H9 (cell line): ENCODE measurements around the gene PCCA. TPM values are rescaled to one million over a fixed set of nuclear protein-coding genes. Genes with fewer than 3 reads are reported as not detected.

Experiments used
- DNase-seq: peaks from one replicate; pipeline ENCODE4 v3.0.0-alpha.2; 2017
- H2AFZ ChIP-seq: one replicate; pipeline ENCODE4 v1.6.1; 2013; ENCODE audit warnings: mild to moderate bottlenecking, low read length, control low read depth, moderate library complexity
- H2AK5ac ChIP-seq: 2 replicates; pipeline ENCODE4 v1.6.1; 2013; ENCODE audit warnings: low read length, control low read depth, mixed read lengths; ENCODE audit not compliant: insufficient read length
- H2BK120ac ChIP-seq: one replicate; pipeline ENCODE4 v1.6.1; 2013; ENCODE audit warnings: low read depth, mild to moderate bottlenecking, low read length, control low read depth, inconsistent platforms; ENCODE audit not compliant: poor library complexity, severe bottlenecking
- H2BK12ac ChIP-seq: 2 replicates; pipeline ENCODE4 v1.6.1; 2013; ENCODE audit warnings: low read length, control low read depth, mixed read lengths, low read depth; ENCODE audit not compliant: insufficient read length
- H2BK15ac ChIP-seq: 2 replicates; pipeline ENCODE4 v1.6.1; 2013; ENCODE audit warnings: low read depth, low read length, control low read depth
- H2BK20ac ChIP-seq: one replicate; pipeline ENCODE4 v1.6.1; 2013; ENCODE audit warnings: low read depth, mild to moderate bottlenecking, low read length, control low read depth, inconsistent platforms; ENCODE audit not compliant: poor library complexity, severe bottlenecking
- H2BK5ac ChIP-seq: 2 replicates; pipeline ENCODE4 v1.6.1; 2013; ENCODE audit warnings: low read length, control low read depth, mixed read lengths; ENCODE audit not compliant: insufficient read length
- H3K14ac ChIP-seq: 2 replicates; pipeline ENCODE4 v1.6.1; 2013; ENCODE audit warnings: low read length, control low read depth; ENCODE audit not compliant: insufficient read depth
- H3K18ac ChIP-seq: 2 replicates; pipeline ENCODE4 v1.6.1; 2013; ENCODE audit warnings: low read depth, mild to moderate bottlenecking, mixed read lengths, low read length, control low read depth; ENCODE audit not compliant: insufficient read length
- H3K23ac ChIP-seq: 2 replicates; pipeline ENCODE4 v1.6.1; 2013; ENCODE audit warnings: low read length, control low read depth, mixed read lengths, low read depth; ENCODE audit not compliant: insufficient read length
- H3K23me2 ChIP-seq: 2 replicates; pipeline ENCODE4 v1.6.1; 2013; ENCODE audit warnings: low read depth, mild to moderate bottlenecking, mixed read lengths, low read length, control low read depth; ENCODE audit not compliant: insufficient read length, poor library complexity, severe bottlenecking
- H3K27ac ChIP-seq: 2 replicates; pipeline ENCODE4 v1.5.1; 2013; ENCODE audit warnings: low read length, control low read depth, mixed read lengths, low read depth; ENCODE audit not compliant: insufficient read length
- H3K27me3 ChIP-seq: 2 replicates; pipeline ENCODE4 v1.6.1; 2013; ENCODE audit warnings: low read length, control low read depth, inconsistent platforms; ENCODE audit not compliant: insufficient read depth
- H3K4ac ChIP-seq: 2 replicates; pipeline ENCODE4 v1.6.1; 2013; ENCODE audit warnings: low read depth, mild to moderate bottlenecking, control low read depth, inconsistent platforms, low read length, moderate library complexity
- H3K4me1 ChIP-seq: 2 replicates; pipeline ENCODE4 v1.6.1; 2013; ENCODE audit warnings: low read length, control low read depth, inconsistent platforms; ENCODE audit not compliant: insufficient read depth
- H3K4me2 ChIP-seq: 2 replicates; pipeline ENCODE4 v1.6.1; 2013; ENCODE audit warnings: low read length, control low read depth, mixed read lengths; ENCODE audit not compliant: insufficient read length, insufficient read depth
- H3K56ac ChIP-seq: 2 replicates; pipeline ENCODE4 v1.6.1; 2013; ENCODE audit warnings: low read depth, mild to moderate bottlenecking, mixed read lengths, low read length, control low read depth; ENCODE audit not compliant: insufficient read length
- H3K79me1 ChIP-seq: 2 replicates; pipeline ENCODE4 v1.6.1; 2013; ENCODE audit warnings: low read depth, mild to moderate bottlenecking, moderate library complexity, low read length, control low read depth, inconsistent platforms; ENCODE audit not compliant: insufficient read depth, poor library complexity, severe bottlenecking
- H3K79me2 ChIP-seq: 2 replicates; pipeline ENCODE4 v1.6.1; 2013; ENCODE audit warnings: low read length, control low read depth, inconsistent platforms; ENCODE audit not compliant: insufficient read depth
- H3K9ac ChIP-seq: 2 replicates; pipeline ENCODE4 v1.6.1; 2013; ENCODE audit warnings: low read length, control low read depth, mixed read lengths; ENCODE audit not compliant: insufficient read length; ENCODE audit errors: extremely low read depth
- H3K9me3 ChIP-seq: one replicate; pipeline ENCODE4 v1.6.1; 2013; ENCODE audit warnings: low read depth, low read length, inconsistent platforms; ENCODE audit not compliant: control insufficient read depth
- H3T11ph ChIP-seq: one replicate; pipeline ENCODE4 v1.6.1; 2013; ENCODE audit warnings: mild to moderate bottlenecking, low read length, control low read depth, inconsistent platforms
- H4K20me1 ChIP-seq: one replicate; pipeline ENCODE4 v1.6.1; 2013; ENCODE audit not compliant: control insufficient read depth, insufficient read length, insufficient read depth
- H4K5ac ChIP-seq: 2 replicates; pipeline ENCODE4 v1.6.1; 2013; ENCODE audit warnings: low read depth, mild to moderate bottlenecking, mixed read lengths, low read length, control low read depth; ENCODE audit not compliant: insufficient read length
- H4K8ac ChIP-seq: replicated peaks from 2 replicates; pipeline ENCODE4 v1.6.1; 2013; ENCODE audit warnings: low read length, control low read depth, mixed read lengths, low read depth; ENCODE audit not compliant: insufficient read length
- H4K91ac ChIP-seq: 2 replicates; pipeline ENCODE4 v1.6.1; 2013; ENCODE audit warnings: low read depth, mild to moderate bottlenecking, moderate library complexity, mixed read lengths, low read length, control low read depth; ENCODE audit not compliant: insufficient read length
- H3K27ac Mint-ChIP-seq, 3 experiments: 2 replicates in 2 of 3; 3 replicates in 1 of 3; pipeline ENCODE4 v1.8.0; 2020 to 2021; ENCODE audit warnings: mixed read lengths in 3 of 3, mild to moderate bottlenecking in 1 of 3, moderate library complexity in 1 of 3
- H3K27me3 Mint-ChIP-seq: 2 replicates; pipeline ENCODE4 v1.8.0; 2021; ENCODE audit warnings: low read depth, mild to moderate bottlenecking, moderate library complexity, mixed read lengths
- H3K36me3 Mint-ChIP-seq, 3 experiments: 2 replicates in 2 of 3; 3 replicates in 1 of 3; pipeline ENCODE4 v1.8.0; 2020 to 2021; ENCODE audit warnings: low read depth in 3 of 3, mixed read lengths in 3 of 3; ENCODE audit not compliant: insufficient read depth in 1 of 3
- H3K4me1 Mint-ChIP-seq, 2 experiments: 2 replicates each; pipeline ENCODE4 v1.8.0; 2020; ENCODE audit warnings: mixed read lengths in 2 of 2
- H3K4me3 Mint-ChIP-seq, 2 experiments: 2 replicates in 1 of 2; 3 replicates in 1 of 2; pipeline ENCODE4 v1.8.0; 2020 to 2021; ENCODE audit warnings: mild to moderate bottlenecking in 2 of 2, mixed read lengths in 2 of 2, moderate library complexity in 1 of 2
- H3K9me3 Mint-ChIP-seq, 2 experiments: 2 replicates in 1 of 2; 3 replicates in 1 of 2; pipeline ENCODE4 v1.8.0; 2020; ENCODE audit warnings: mild to moderate bottlenecking in 2 of 2, mixed read lengths in 2 of 2, moderate library complexity in 1 of 2
- WGBS: extraction: QIAGEN DNeasy Blood & Tissue Kit; methylation state at CpG from one replicate; pipeline ENCODE4 v1.1.7; 2013; ENCODE audit warnings: missing lambda C conversion rate, low lambda C conversion rate, mixed read lengths; ENCODE audit not compliant: insufficient read length; ENCODE audit errors: extremely low coverage; 5-methylcytosine and 5-hydroxymethylcytosine counted together
- total RNA-seq: library from RNA; stranded (reverse); gene quantifications from 2 replicates; pipeline ENCODE4 v1.2.1, GENCODE V29; 2021
- TF ChIP-seq, protein P1 (sequence below): fragments of 200-600 bp; sonication (generic); conservative IDR thresholded peaks from 3 replicates; pipeline ENCODE4 v1.8.0; 2021; ENCODE audit warnings: antibody characterized with exemption, mild to moderate bottlenecking

PCCA gene
- total RNA-seq, 1 experiment from 2014 or later: 56.5 TPM

DNA sequence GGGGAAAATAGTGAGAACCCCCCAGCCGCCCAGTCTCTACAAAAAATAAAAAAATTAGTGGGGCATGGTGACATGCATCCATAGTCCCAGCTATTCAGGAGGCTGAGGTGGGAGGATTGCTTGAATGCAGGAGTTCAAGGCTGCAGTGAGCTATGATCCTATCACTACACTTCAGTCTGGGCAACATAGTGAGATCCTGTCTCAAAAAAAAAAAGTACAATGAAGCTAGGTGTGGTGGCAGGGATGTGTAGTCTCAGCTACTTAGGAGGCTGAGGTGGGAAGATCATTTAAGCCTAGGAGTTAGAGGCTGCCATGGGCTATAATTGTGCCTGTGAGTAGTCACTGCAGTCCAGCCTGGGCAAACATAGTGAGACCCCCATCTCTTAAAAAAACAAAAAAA is 8.9 kb downstream of the PCCA start:
- H3K14ac ChIP-seq: no peak overlapping the region
- H3T11ph ChIP-seq: no peak overlapping the region
- no peak overlapping the region for H3K56ac ChIP-seq
- Mint-ChIP-seq H3K27ac (no peak overlapping the region), H3K4me1 (peaks cover 20 to 23% of the 10 kb centered on the region in 2 experiments), H3K4me3 (no peak overlapping the region), H3K36me3 (peaks cover 20 to 28% (median 24%) of the 10 kb centered on the region in 3 experiments), H3K27me3 (no peaks in the 10 kb centered on the region; the same call in 1 of the 2 replicates), H3K9me3 (peaks cover 3 to 5% of the 10 kb centered on the region in 2 experiments; a peak in 4 of 5 replicates)
- no peak overlapping the region for H3K18ac ChIP-seq
- no peak overlapping the region for H2BK12ac ChIP-seq
- H4K91ac ChIP-seq: no peak overlapping the region
- no peak overlapping the region for H3K9ac ChIP-seq
- no CpG with 5 or more reads among the region's 1 CpG for WGBS
- no peak overlapping the region for H3K4me2 ChIP-seq
- H3K79me2 ChIP-seq: peaks cover 21% of the 10 kb centered on the region
- H4K8ac ChIP-seq: no peak overlapping the region
- H4K5ac ChIP-seq: no peak overlapping the region
- no peak overlapping the region for H3K23ac ChIP-seq
- no peak overlapping the region for H3K27ac ChIP-seq
- H4K20me1 ChIP-seq: no peaks in the 10 kb centered on the region
- no peak overlapping the region for H2BK5ac ChIP-seq
- no peak overlapping the region for H2BK20ac ChIP-seq
- no peak overlapping the region for H2AK5ac ChIP-seq
- no peaks in the 10 kb centered on the region for H3K27me3 ChIP-seq
- H2AFZ ChIP-seq: no peak overlapping the region
- no peak overlapping the region for H2BK120ac ChIP-seq
- no peaks in the 10 kb centered on the region for H3K9me3 ChIP-seq
- H2BK15ac ChIP-seq: no peak overlapping the region
- H3K4ac ChIP-seq: no peak overlapping the region
- H3K79me1 ChIP-seq: peaks cover 12% of the 10 kb centered on the region
- DNase-seq: no peak
- TF ChIP-seq, protein P1, sequence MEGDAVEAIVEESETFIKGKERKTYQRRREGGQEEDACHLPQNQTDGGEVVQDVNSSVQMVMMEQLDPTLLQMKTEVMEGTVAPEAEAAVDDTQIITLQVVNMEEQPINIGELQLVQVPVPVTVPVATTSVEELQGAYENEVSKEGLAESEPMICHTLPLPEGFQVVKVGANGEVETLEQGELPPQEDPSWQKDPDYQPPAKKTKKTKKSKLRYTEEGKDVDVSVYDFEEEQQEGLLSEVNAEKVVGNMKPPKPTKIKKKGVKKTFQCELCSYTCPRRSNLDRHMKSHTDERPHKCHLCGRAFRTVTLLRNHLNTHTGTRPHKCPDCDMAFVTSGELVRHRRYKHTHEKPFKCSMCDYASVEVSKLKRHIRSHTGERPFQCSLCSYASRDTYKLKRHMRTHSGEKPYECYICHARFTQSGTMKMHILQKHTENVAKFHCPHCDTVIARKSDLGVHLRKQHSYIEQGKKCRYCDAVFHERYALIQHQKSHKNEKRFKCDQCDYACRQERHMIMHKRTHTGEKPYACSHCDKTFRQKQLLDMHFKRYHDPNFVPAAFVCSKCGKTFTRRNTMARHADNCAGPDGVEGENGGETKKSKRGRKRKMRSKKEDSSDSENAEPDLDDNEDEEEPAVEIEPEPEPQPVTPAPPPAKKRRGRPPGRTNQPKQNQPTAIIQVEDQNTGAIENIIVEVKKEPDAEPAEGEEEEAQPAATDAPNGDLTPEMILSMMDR: no peak
- no peaks in the 10 kb centered on the region for H3K4me1 ChIP-seq
- H3K23me2 ChIP-seq: no peaks in the 10 kb centered on the region
